Kidney epithelial cell (primary cell): ENCODE data around the gene TMC1. TPM values are rescaled to one million over a fixed set of nuclear protein-coding genes. Genes with fewer than 3 reads are reported as not detected.

Source experiments
- DNase-seq: peaks from one replicate; pipeline ENCODE4 v3.0.0-alpha.2; 2010; ENCODE audit warnings: low read depth
- H3K27me3 ChIP-seq: 2 replicates; pipeline ENCODE4 v1.6.0; 2011; ENCODE audit warnings: low read length; ENCODE audit not compliant: control insufficient read depth, insufficient read depth
- H3K36me3 ChIP-seq: 2 replicates; pipeline ENCODE4 v1.5.1; 2011; ENCODE audit warnings: low read length; ENCODE audit not compliant: control insufficient read depth, insufficient read depth
- H3K4me3 ChIP-seq: 2 replicates; pipeline ENCODE4 v1.5.1; 2011; ENCODE audit warnings: low read depth, mild to moderate bottlenecking, control low read depth, low read length
- CTCF ChIP-seq: IDR thresholded peaks from 2 replicates; pipeline ENCODE4 v1.5.1; 2011; ENCODE audit warnings: mild to moderate bottlenecking, moderate library complexity, low read length, control low read depth, inconsistent platforms; ENCODE audit not compliant: insufficient read depth, poor library complexity, severe bottlenecking
- total RNA-seq: library from RNA; depleted of rRNA; stranded (reverse); fragments of >200 nt; gene quantifications from 2 replicates; pipeline ENCODE4 v1.2.3, GENCODE V29; 2015

The TMC1 gene
- total RNA-seq, 1 donor from 2014 or later: not detected

- no peak for TF ChIP-seq CTCF
- DNase-seq: no peak
- H3K36me3 ChIP-seq: no peaks in the 10 kb centered on the region
- no peak overlapping the region for H3K4me3 ChIP-seq
- H3K27me3 ChIP-seq: no peaks in the 10 kb centered on the region
Measured at GRCh38 chr9:72574156-72574810, 52.9 kb downstream of the TMC1 start.

GRCh38 chr9:72575666-72576065 is 54.3 kb downstream of the TMC1 start:
- Histone ChIP-seq H3K27me3 (no peaks in the 10 kb centered on the region), H3K36me3 (no peaks in the 10 kb centered on the region), H3K4me3 (no peak overlapping the region)
- no peak for TF ChIP-seq CTCF
- no peak for DNase-seq

GRCh38 chr9:72576087-72576486 is 54.7 kb downstream of the TMC1 start:
- H3K4me3 ChIP-seq: no peak overlapping the region
- H3K27me3 ChIP-seq: no peaks in the 10 kb centered on the region
- no peaks in the 10 kb centered on the region for H3K36me3 ChIP-seq
- no peak for TF ChIP-seq CTCF
- DNase-seq: no peak

GRCh38 chr9:72577212-72577753 is 55.9 kb downstream of the TMC1 start:
- no peak for TF ChIP-seq CTCF
- Histone ChIP-seq H3K4me3 (no peak overlapping the region), H3K36me3 (no peaks in the 10 kb centered on the region), H3K27me3 (no peaks in the 10 kb centered on the region)
- no peak for DNase-seq

GRCh38 chr9:72579190-72579589 is 57.8 kb downstream of the TMC1 start:
- Histone ChIP-seq H3K4me3 (no peak overlapping the region), H3K27me3 (no peaks in the 10 kb centered on the region), H3K36me3 (no peaks in the 10 kb centered on the region)
- TF ChIP-seq CTCF: no peak
- DNase-seq: no peak
